ENCODE data around the gene CABLES1. TPM values are rescaled to one million over a fixed set of nuclear protein-coding genes. Genes with fewer than 3 reads are reported as not detected.
"Not testable (repeated sequence)": the region's sequence is repeated elsewhere in the genome, so short reads cannot be mapped to it uniquely, and the experiment has no call there.

The CABLES1 gene
- total RNA-seq, 6 experiments from 2014 or later = 7.4 to 21.5 (median 11.3) TPM

- no CpG with 5 or more reads among the region's 4 CpGs for WGBS (ENCODE audit: insufficient coverage, low coverage, low lambda C conversion rate, missing lambda C conversion rate)
- intact Hi-C loops (cut with DNase I) = no loop called here
Measured at GRCh38 chr18:23240609-23240930, 105.3 kb downstream of the CABLES1 start.

GRCh38 chr18:23241833-23242496, 106.7 kb downstream of the CABLES1 start:
- Histone ChIP-seq H3K4me1 (peaks cover 0 to 33% (median 15%) of the 10 kb centered on the region in 4 donors), H3K27ac (peak overlapping the region in 1 of 3 donors; percentile 43)
- intact Hi-C loops (cut with DNase I); H3K4me3 ChIP-seq; H3K27me3 ChIP-seq; H3K9me3 ChIP-seq; H3K36me3 ChIP-seq: not testable (repeated sequence)
- DNase-seq (peak in 2 of 3 donors; percentile 26 to 56), ATAC-seq (peak in 2 of 4 donors; percentile 4 to 6)
- WGBS (ENCODE audit: insufficient coverage, low coverage, low lambda C conversion rate, missing lambda C conversion rate) = 53% methylated on average over 11 of the region's 11 CpGs

More at GRCh38 chr18:23240609-23240930, 105.3 kb downstream of the CABLES1 start:
- TF ChIP-seq POLR2A (IDR thresholded peaks at IDR 0.05) = no peak
- TF ChIP-seq, protein P1, sequence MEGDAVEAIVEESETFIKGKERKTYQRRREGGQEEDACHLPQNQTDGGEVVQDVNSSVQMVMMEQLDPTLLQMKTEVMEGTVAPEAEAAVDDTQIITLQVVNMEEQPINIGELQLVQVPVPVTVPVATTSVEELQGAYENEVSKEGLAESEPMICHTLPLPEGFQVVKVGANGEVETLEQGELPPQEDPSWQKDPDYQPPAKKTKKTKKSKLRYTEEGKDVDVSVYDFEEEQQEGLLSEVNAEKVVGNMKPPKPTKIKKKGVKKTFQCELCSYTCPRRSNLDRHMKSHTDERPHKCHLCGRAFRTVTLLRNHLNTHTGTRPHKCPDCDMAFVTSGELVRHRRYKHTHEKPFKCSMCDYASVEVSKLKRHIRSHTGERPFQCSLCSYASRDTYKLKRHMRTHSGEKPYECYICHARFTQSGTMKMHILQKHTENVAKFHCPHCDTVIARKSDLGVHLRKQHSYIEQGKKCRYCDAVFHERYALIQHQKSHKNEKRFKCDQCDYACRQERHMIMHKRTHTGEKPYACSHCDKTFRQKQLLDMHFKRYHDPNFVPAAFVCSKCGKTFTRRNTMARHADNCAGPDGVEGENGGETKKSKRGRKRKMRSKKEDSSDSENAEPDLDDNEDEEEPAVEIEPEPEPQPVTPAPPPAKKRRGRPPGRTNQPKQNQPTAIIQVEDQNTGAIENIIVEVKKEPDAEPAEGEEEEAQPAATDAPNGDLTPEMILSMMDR (IDR thresholded peaks at IDR 0.05) = no peak
- Histone ChIP-seq H3K27ac (no peak overlapping the region), H3K9me3 (no peaks in the 10 kb centered on the region), H3K4me1 (peaks cover 0 to 38% (median 18%) of the 10 kb centered on the region in 4 donors), H3K4me3 (no peak overlapping the region), H3K36me3 (peaks cover 0 to 3% (median 0%) of the 10 kb centered on the region in 4 donors), H3K27me3 (no peaks in the 10 kb centered on the region)
- ATAC-seq (no peak), DNase-seq (no peak)

DNA sequence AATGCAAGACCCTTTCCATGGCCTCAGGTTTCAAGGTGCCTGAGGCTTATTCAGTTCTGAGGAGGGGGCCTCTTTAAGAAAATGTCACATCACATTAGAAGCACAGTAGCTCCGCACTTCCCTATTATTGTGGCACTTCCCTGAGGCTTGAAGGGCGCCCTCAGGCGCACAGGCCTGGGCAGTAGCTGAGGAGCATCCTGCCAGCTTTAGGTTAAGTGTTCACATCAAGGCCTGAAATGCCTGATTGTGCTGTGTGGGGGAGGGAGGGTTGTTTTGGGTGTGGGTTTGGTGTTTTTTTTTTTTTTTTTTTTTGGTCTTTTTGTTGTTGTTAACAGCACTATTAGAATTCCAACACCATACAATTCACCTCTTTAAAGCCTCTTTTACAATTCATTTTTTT, 107.9 kb downstream of the CABLES1 start:
- WGBS (ENCODE audit: insufficient coverage, low coverage, low lambda C conversion rate, missing lambda C conversion rate) = 57% methylated on average over 3 of the region's 3 CpGs

DNA sequence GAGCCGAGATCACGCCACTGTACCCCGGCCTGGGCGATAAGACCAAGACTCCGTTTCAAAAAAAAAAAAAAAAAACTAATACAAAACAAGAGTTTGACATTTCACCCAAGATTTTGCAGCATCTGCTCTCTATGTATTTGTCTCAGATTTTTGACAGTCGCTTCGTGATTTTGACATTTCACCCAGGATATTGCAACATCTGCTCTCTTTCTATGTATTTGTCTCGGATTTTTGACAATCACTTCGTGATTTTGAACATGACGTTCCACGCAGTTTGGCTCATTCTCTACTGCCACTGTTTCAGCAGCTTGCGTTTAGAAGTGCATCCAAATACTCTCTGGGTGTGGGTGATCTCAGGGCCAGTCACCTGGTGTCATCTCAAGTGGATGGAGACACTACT, 108.5 kb downstream of the CABLES1 start:
- no peak for ATAC-seq
- 76% methylated on average over 9 of the region's 12 CpGs for WGBS (ENCODE audit: insufficient coverage, low coverage, low lambda C conversion rate, missing lambda C conversion rate)

More for the DNA sequence above, 107.9 kb downstream of the CABLES1 start:
- Histone ChIP-seq H3K4me1 (peaks cover 0 to 21% (median 9%) of the 10 kb centered on the region in 4 donors), H3K4me3 (no peak overlapping the region), H3K27me3 (no peaks in the 10 kb centered on the region), H3K27ac (no peak overlapping the region), H3K9me3 (no peaks in the 10 kb centered on the region), H3K36me3 (peaks cover 0 to 3% (median 0%) of the 10 kb centered on the region in 4 donors)
- ATAC-seq (no peak), DNase-seq (peak in 1 of 3 donors; percentile 51)
- intact Hi-C loops (cut with DNase I) = no loop called here
- TF ChIP-seq, protein P1 (IDR thresholded peaks at IDR 0.05) = no peak
- no peak for TF ChIP-seq POLR2A (IDR thresholded peaks at IDR 0.05)

GRCh38 chr18:23244401-23244800, 109.1 kb downstream of the CABLES1 start:
- DNase-seq = no peak
- 64% methylated on average over 7 of the region's 12 CpGs for WGBS (ENCODE audit: insufficient coverage, low coverage, low lambda C conversion rate, missing lambda C conversion rate)
- Histone ChIP-seq H3K27ac (no peak overlapping the region), H3K27me3 (no peaks in the 10 kb centered on the region), H3K36me3 (peaks cover 0 to 3% (median 0%) of the 10 kb centered on the region in 4 donors), H3K9me3 (no peaks in the 10 kb centered on the region), H3K4me3 (no peak overlapping the region), H3K4me1 (peaks cover 0 to 11% (median 4%) of the 10 kb centered on the region in 4 donors)
- TF ChIP-seq POLR2A (IDR thresholded peaks at IDR 0.05) = no peak
- TF ChIP-seq, protein P1 (IDR thresholded peaks at IDR 0.05) = no peak
- no peak for ATAC-seq
- intact Hi-C loops (cut with DNase I) = no loop called here

More for the DNA sequence above, 108.5 kb downstream of the CABLES1 start:
- no peaks in the 10 kb centered on the region for H3K27me3 ChIP-seq
- TF ChIP-seq POLR2A (IDR thresholded peaks at IDR 0.05) = no peak
- TF ChIP-seq, protein P1 (IDR thresholded peaks at IDR 0.05) = no peak
- peaks cover 0 to 3% (median 0%) of the 10 kb centered on the region in 4 donors for H3K36me3 ChIP-seq
- no peak for DNase-seq
- no peak overlapping the region for H3K27ac ChIP-seq
- peaks cover 0 to 14% (median 6%) of the 10 kb centered on the region in 4 donors for H3K4me1 ChIP-seq
- intact Hi-C loops (cut with DNase I) = no loop called here
- no peaks in the 10 kb centered on the region for H3K9me3 ChIP-seq
- H3K4me3 ChIP-seq = no peak overlapping the region
